ENCODE measurements around the gene AMFR. TPM values are rescaled to one million over a fixed set of nuclear protein-coding genes. Genes with fewer than 3 reads are reported as not detected.

Gene AMFR
- total RNA-seq, 2 donors from 2014 or later: 87.7 to 130 TPM

GRCh38 chr16:56466344-56466743, 41.0 kb upstream of the AMFR start:
- H3K36me3 ChIP-seq (replicated peaks in 1 of 2; ENCODE audit: insufficient read depth in 1 of 2, low read depth in 2 of 2): peaks cover 0 to 16% of the 10 kb centered on the region in 2 donors
- no peaks in the 10 kb centered on the region for H3K4me1 ChIP-seq
- WGBS, 2 donors: 96% methylated on average over 2 of the region's 2 CpGs
- DNase-seq: no peak
- intact Hi-C loops (cut with DNase I): no loop called here
- H3K27ac ChIP-seq: no peak overlapping the region
- H3K9me3 ChIP-seq: no peaks in the 10 kb centered on the region
- no peaks in the 10 kb centered on the region for H3K27me3 ChIP-seq
- TF ChIP-seq CTCF (IDR thresholded peaks at IDR 0.05) (no peak), POLR2A (IDR thresholded peaks at IDR 0.05) (no peak)
- ATAC-seq: no peak
- no peak overlapping the region for H3K4me3 ChIP-seq

- DNase-seq (no peak), ATAC-seq (no peak)
- Histone ChIP-seq H3K27ac (no peak overlapping the region), H3K9me3 (no peaks in the 10 kb centered on the region), H3K36me3 (replicated peaks in 1 of 2; ENCODE audit: insufficient read depth in 1 of 2, low read depth in 2 of 2) (peaks cover 0 to 9% of the 10 kb centered on the region in 2 donors), H3K4me1 (no peaks in the 10 kb centered on the region), H3K4me3 (no peak overlapping the region), H3K27me3 (no peaks in the 10 kb centered on the region)
- intact Hi-C loops (cut with DNase I): no loop called here
- WGBS, 2 donors: 93 to 99% methylated on average over 6 of the region's 6 CpGs
- TF ChIP-seq POLR2A (IDR thresholded peaks at IDR 0.05): no peak
- TF ChIP-seq CTCF (IDR thresholded peaks at IDR 0.05): no peak
Measured at GRCh38 chr16:56463153-56463552, 37.8 kb upstream of the AMFR start.

GRCh38 chr16:56462064-56462796, 36.9 kb upstream of the AMFR start:
- ATAC-seq: no peak
- Histone ChIP-seq H3K36me3 (replicated peaks in 1 of 2; ENCODE audit: insufficient read depth in 1 of 2, low read depth in 2 of 2) (peaks cover 0 to 9% of the 10 kb centered on the region in 2 donors), H3K9me3 (no peaks in the 10 kb centered on the region), H3K4me3 (no peak overlapping the region), H3K4me1 (no peaks in the 10 kb centered on the region), H3K27me3 (no peaks in the 10 kb centered on the region), H3K27ac (no peak overlapping the region)
- 50 to 55% methylated on average over 3 of the region's 3 CpGs for WGBS, 2 donors
- intact Hi-C loops (cut with DNase I): no loop called here
- TF ChIP-seq POLR2A (IDR thresholded peaks at IDR 0.05) (no peak), CTCF (IDR thresholded peaks at IDR 0.05) (no peak)
- DNase-seq: no peak

GRCh38 chr16:56460101-56460500, 34.8 kb upstream of the AMFR start:
- no peak overlapping the region for H3K27ac ChIP-seq
- no peak for ATAC-seq

More at GRCh38 chr16:56460101-56460500, 34.8 kb upstream of the AMFR start:
- no peak for DNase-seq
- peaks cover 0 to 7% of the 10 kb centered on the region in 2 donors for H3K36me3 ChIP-seq (replicated peaks in 1 of 2; ENCODE audit: insufficient read depth in 1 of 2, low read depth in 2 of 2)
- intact Hi-C loops (cut with DNase I): no loop called here
- H3K4me1 ChIP-seq: no peaks in the 10 kb centered on the region
- 87 to 91% methylated on average over 2 of the region's 2 CpGs for whole genome bisulfite sequencing, 2 donors
- H3K4me3 ChIP-seq: no peak overlapping the region
- TF ChIP-seq CTCF (IDR thresholded peaks at IDR 0.05) (no peak), POLR2A (IDR thresholded peaks at IDR 0.05) (no peak)
- H3K9me3 ChIP-seq: no peaks in the 10 kb centered on the region
- H3K27me3 ChIP-seq: no peaks in the 10 kb centered on the region
